Stimulated activated CD4-positive, alpha-beta T cell treated with anti-CD3 and anti-CD28 coated beads, Interleukin-12 subunit alpha, Interleukin-12 subunit beta, amount 100 ng/mL, for 48 hours (primary cell): ENCODE measurements around the gene SLCO2A1.

Experiments
- DNase-seq, 3 donors: peaks; one replicate each; pipeline ENCODE4 v3.0.0-alpha.2; 2020; ENCODE audit warnings: low read depth in 2 of 3, low spot score in 1 of 3

The SLCO2A1 gene

GRCh38 chr3:133983126-133983525 lies 46.6 kb downstream of the SLCO2A1 start:
- no peak for DNase-seq

GRCh38 chr3:133980550-133980949 lies 49.2 kb downstream of the SLCO2A1 start:
- no peak for DNase-seq

GRCh38 chr3:133980035-133980434 lies 49.7 kb downstream of the SLCO2A1 start:
- DNase-seq = no peak

GRCh38 chr3:133979553-133979952 lies 50.2 kb downstream of the SLCO2A1 start:
- DNase-seq = no peak

GRCh38 chr3:133977568-133977967 lies 52.2 kb downstream of the SLCO2A1 start:
- DNase-seq = no peak

GRCh38 chr3:133973249-133973980 lies 56.3 kb downstream of the SLCO2A1 start:
- no peak for DNase-seq

GRCh38 chr3:133972156-133972555 lies 57.6 kb downstream of the SLCO2A1 start:
- DNase-seq = no peak

GRCh38 chr3:133970916-133971315 lies 58.8 kb downstream of the SLCO2A1 start:
- no peak for DNase-seq

GRCh38 chr3:133970339-133970738 lies 59.4 kb downstream of the SLCO2A1 start:
- DNase-seq = no peak

- no peak for DNase-seq
Measured at GRCh38 chr3:133967992-133968892, 61.5 kb downstream of the SLCO2A1 start.

GRCh38 chr3:133966954-133967353 lies 62.8 kb downstream of the SLCO2A1 start:
- DNase-seq = no peak

GRCh38 chr3:133965906-133966305 lies 63.8 kb downstream of the SLCO2A1 start:
- DNase-seq = no peak

GRCh38 chr3:133965013-133965570 lies 64.6 kb downstream of the SLCO2A1 start:
- DNase-seq = no peak

- DNase-seq = no peak
Measured at GRCh38 chr3:133964547-133964946, 65.2 kb downstream of the SLCO2A1 start.

GRCh38 chr3:133963657-133964396 lies 65.9 kb downstream of the SLCO2A1 start:
- no peak for DNase-seq

GRCh38 chr3:133962849-133963248 lies 66.9 kb downstream of the SLCO2A1 start:
- no peak for DNase-seq

GRCh38 chr3:133958071-133958805 lies 71.5 kb downstream of the SLCO2A1 start:
- no peak for DNase-seq

GRCh38 chr3:133956982-133957381 lies 72.7 kb downstream of the SLCO2A1 start:
- DNase-seq = no peak

- no peak for DNase-seq
Measured at GRCh38 chr3:133956353-133956752, 73.4 kb downstream of the SLCO2A1 start.

GRCh38 chr3:133955892-133956291 lies 73.8 kb downstream of the SLCO2A1 start:
- DNase-seq = no peak
